Ovary (tissue), 3 donors: Measurements from ENCODE around the gene ULBP2.

Experiments used
- CTCF ChIP-seq, 3 donors: fragments of 450-650 bp in 2 of 3; fragments of 200-600 bp in 1 of 3; IDR thresholded peaks; one replicate each; pipeline versions ENCODE4 v1.5.1 to v1.8.0; 2016 to 2022; ENCODE audit warnings: antibody characterized with exemption in 3 of 3, mild to moderate bottlenecking in 1 of 3
- EP300 ChIP-seq: sonication (generic); formaldehyde crosslinking; IDR thresholded peaks from one replicate; pipeline ENCODE4 v1.6.1; 2017; ENCODE audit warnings: antibody characterized with exemption
- POLR2A ChIP-seq: fragments of 450-650 bp; IDR thresholded peaks from one replicate; pipeline ENCODE4 v1.6.1; 2017; ENCODE audit warnings: antibody characterized with exemption, mild to moderate bottlenecking, moderate library complexity
- donor health status: DM: no; HTN: no; CAD: no.

DNA sequence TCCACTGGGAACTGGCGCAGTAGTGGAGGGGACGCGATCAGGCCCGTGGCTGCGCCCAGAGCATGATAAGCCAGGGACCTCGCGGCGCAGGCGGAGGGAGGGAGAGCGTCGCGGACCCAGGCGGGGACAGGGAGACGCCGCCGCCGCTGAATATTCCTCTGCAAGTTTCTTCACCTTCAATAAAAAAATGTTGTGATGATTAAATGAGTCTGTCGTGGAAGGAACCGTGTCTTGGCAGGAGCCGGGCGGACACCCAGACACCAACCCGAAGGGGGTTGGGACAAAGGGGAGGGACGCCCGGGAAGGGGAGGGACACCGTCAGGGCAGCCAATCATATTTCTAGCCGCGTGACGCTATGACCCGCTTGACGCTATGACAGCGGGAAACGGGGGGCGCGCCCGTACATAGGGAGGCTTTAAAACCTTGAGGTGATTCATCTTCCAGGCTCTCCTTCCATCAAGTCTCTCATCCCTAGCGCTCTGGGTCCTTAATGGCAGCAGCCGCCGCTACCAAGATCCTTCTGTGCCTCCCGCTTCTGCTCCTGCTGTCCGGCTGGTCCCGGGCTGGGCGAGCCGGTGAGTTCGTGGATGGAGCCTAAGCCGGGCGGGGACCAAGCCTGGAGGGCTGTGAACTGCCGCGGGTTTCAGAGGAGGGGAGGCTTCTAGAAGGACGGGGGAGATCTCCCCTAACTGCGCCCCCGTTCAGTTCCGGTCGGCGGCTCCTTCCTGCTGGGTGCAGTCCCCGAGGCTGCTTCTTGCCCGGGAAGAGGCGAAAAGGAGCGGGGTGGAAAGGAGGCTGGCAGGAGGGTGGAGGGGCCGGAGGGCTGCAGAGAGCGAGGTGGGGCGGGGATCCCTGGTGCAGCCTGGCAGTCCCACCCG lies at the start of gene ULBP2:
- TF ChIP-seq CTCF (IDR thresholded peaks at IDR 0.05) (no peak), POLR2A (no peak), EP300 (no peak)
